SK-N-SH (cell line): ENCODE data around the gene COX14. TPM values are rescaled to one million over a fixed set of nuclear protein-coding genes. Genes with fewer than 3 reads are reported as not detected.
"Not testable (repeated sequence)": the region's sequence is repeated elsewhere in the genome, so short reads cannot be mapped to it uniquely, and the experiment has no call there.

Experiments used
- CTCF ChIA-PET: fragments of 300-600, 350-600 bp; formaldehyde crosslinking; extraction: SDS; loops from one replicate; lab custom pipeline; 2021; lab: Yijun Ruan, JAX
- POLR2A ChIA-PET: fragments of 350-600 bp; sonication (Branson Sonifier 250); formaldehyde crosslinking; extraction: SDS; loops from one replicate; lab custom pipeline; 2020; ENCODE audit warnings: antibody characterized with exemption, inconsistent platforms; lab: Yijun Ruan, JAX
- DNase-seq: peaks from one replicate; pipeline ENCODE4 v3.0.0; 2012
- H2AFZ ChIP-seq: fragments of 200-600 bp; sonication (generic); 2 replicates; pipeline ENCODE4 v1.8.1; 2016; ENCODE audit warnings: antibody characterized with exemption, mild to moderate bottlenecking, low read depth
- H3F3A ChIP-seq: fragments of 200-600 bp; sonication (generic); replicated peaks from 2 replicates; pipeline ENCODE3; 2016; ENCODE audit warnings: antibody characterized with exemption, mild to moderate bottlenecking; ENCODE audit not compliant: insufficient read depth
- H3K27ac ChIP-seq, 2 experiments: fragments of 200-500 bp in 1 of 2; fragments of 200-600 bp in 1 of 2; sonication (Bioruptor generic) in 1 of 2; sonication (generic), shearing (Covaris generic) in 1 of 2; 2 replicates each; pipeline versions ENCODE4 v1.5.1 to v1.6.1; 2014 to 2016; ENCODE audit warnings: low read depth in 2 of 2, inconsistent platforms in 1 of 2, low read length in 1 of 2, mild to moderate bottlenecking in 1 of 2, mixed read lengths in 1 of 2
- H3K27me3 ChIP-seq: fragments of 200-600 bp; sonication (generic), shearing (Covaris generic); 2 replicates; pipeline ENCODE4 v1.6.1; 2016; ENCODE audit warnings: mixed run types; ENCODE audit not compliant: insufficient read depth
- H3K36me3 ChIP-seq, 2 experiments: fragments of 200-500 bp in 1 of 2; fragments of 200-600 bp in 1 of 2; sonication (Bioruptor generic) in 1 of 2; sonication (generic) in 1 of 2; replicated peaks in 1 of 2; 2 replicates each; pipeline versions ENCODE3 to v1.5.1; 2014 to 2016; ENCODE audit warnings: low read length in 1 of 2, mild to moderate bottlenecking in 1 of 2; ENCODE audit not compliant: insufficient read depth in 2 of 2, control insufficient read depth in 1 of 2
- H3K4me1 ChIP-seq, 2 experiments: fragments of 200-500 bp in 1 of 2; fragments of 200-600 bp in 1 of 2; sonication (Bioruptor generic) in 1 of 2; sonication (generic), shearing (Covaris generic) in 1 of 2; 2 replicates each; pipeline versions ENCODE4 v1.5.1 to v1.6.1; 2014 to 2016; ENCODE audit warnings: low read depth in 1 of 2, low read length in 1 of 2, mixed run types in 1 of 2; ENCODE audit not compliant: insufficient read depth in 2 of 2, control insufficient read depth in 1 of 2
- H3K4me2 ChIP-seq: fragments of 200-600 bp; sonication (generic), shearing (Covaris generic); 2 replicates; pipeline ENCODE4 v1.6.1; 2017; ENCODE audit warnings: mixed run types
- H3K4me3 ChIP-seq, 2 experiments: fragments of 200-500 bp in 1 of 2; fragments of 200-600 bp in 1 of 2; sonication (Bioruptor generic) in 1 of 2; sonication (generic), shearing (Covaris generic) in 1 of 2; 2 replicates each; pipeline versions ENCODE4 v1.5.1 to v1.8.1; 2014 to 2016; ENCODE audit warnings: low read depth in 2 of 2, inconsistent platforms in 1 of 2, low read length in 1 of 2, mild to moderate bottlenecking in 1 of 2, mixed read lengths in 1 of 2, moderate library complexity in 1 of 2
- H3K79me2 ChIP-seq: fragments of 200-600 bp; sonication (generic); 2 replicates; pipeline ENCODE4 v1.8.1; 2017; ENCODE audit warnings: mild to moderate bottlenecking; ENCODE audit not compliant: insufficient read depth
- H3K9ac ChIP-seq: fragments of 200-600 bp; sonication (generic); 2 replicates; pipeline ENCODE4 v1.6.1; 2017; ENCODE audit warnings: mixed run types
- H3K9me2 ChIP-seq: fragments of 200-600 bp; sonication (generic); 2 replicates; pipeline ENCODE4 v1.6.1; 2017; ENCODE audit warnings: mixed run types
- H3K9me3 ChIP-seq: fragments of 200-600 bp; sonication (generic); 2 replicates; pipeline ENCODE4 v1.6.1; 2017; ENCODE audit warnings: mixed run types, mild to moderate bottlenecking, moderate library complexity
- H4K20me1 ChIP-seq: fragments of 200-600 bp; sonication (generic); 2 replicates; pipeline ENCODE4 v1.6.1; 2017; ENCODE audit warnings: mild to moderate bottlenecking, mixed run types; ENCODE audit not compliant: insufficient read depth
- CHD2 ChIP-seq: fragments of 150-350 bp; IDR thresholded peaks from 2 replicates; pipeline ENCODE4 v1.6.1; 2018; ENCODE audit warnings: low read length; ENCODE audit not compliant: partially characterized antibody
- JUND ChIP-seq: IDR thresholded peaks from 2 replicates; pipeline ENCODE4 v1.4.0; 2012
- MEF2A ChIP-seq: IDR thresholded peaks from 2 replicates; pipeline ENCODE4 v1.4.0; 2012; ENCODE audit warnings: low read depth, borderline replicate concordance
- NRF1 ChIP-seq: IDR thresholded peaks from 2 replicates; pipeline ENCODE4 v1.6.1; 2012; ENCODE audit warnings: low read depth, mild to moderate bottlenecking, low read length
- RCOR1 ChIP-seq: fragments of 150-350 bp; IDR thresholded peaks from 2 replicates; pipeline ENCODE4 v1.6.1; 2017; ENCODE audit warnings: antibody characterized with exemption, low read length
- RXRA ChIP-seq: IDR thresholded peaks from 2 replicates; pipeline ENCODE4 v1.4.0; 2012; ENCODE audit warnings: low read depth, mild to moderate bottlenecking, borderline replicate concordance
- SMC3 ChIP-seq: IDR thresholded peaks from 2 replicates; pipeline ENCODE4 v1.6.1; 2012; ENCODE audit warnings: low read depth, low read length, improper control_type of control experiment
- YY1 ChIP-seq: IDR thresholded peaks from 2 replicates; pipeline ENCODE4 v1.4.0; 2012; ENCODE audit warnings: low read depth, mild to moderate bottlenecking
- WGBS: methylation state at CpG from one replicate; pipeline ENCODE4 v1.1.6; 2017; ENCODE audit warnings: low lambda C conversion rate; 5-methylcytosine and 5-hydroxymethylcytosine counted together
- polyA plus RNA-seq, 3 experiments: library from polyadenylated mRNA; depleted of rRNA; stranded (reverse); fragments of >200 nt; gene quantifications; 2 replicates each; pipeline ENCODE4 v1.2.3, GENCODE V29; 2012
- TF ChIP-seq, protein P1 (sequence below): fragments of 150-350 bp; IDR thresholded peaks from 2 replicates; pipeline ENCODE4 v1.6.1; 2016; ENCODE audit warnings: mild to moderate bottlenecking, low read depth, low read length
- TF ChIP-seq, protein P2 (sequence below): IDR thresholded peaks from 2 replicates; pipeline ENCODE4 v1.4.0; 2012; ENCODE audit warnings: low read depth
- TF ChIP-seq, protein P3 (sequence below): IDR thresholded peaks from 2 replicates; pipeline ENCODE4 v1.4.0; 2012; ENCODE audit warnings: low read depth, borderline replicate concordance
- TF ChIP-seq, protein P4 (sequence below): fragments of 150-350 bp; IDR thresholded peaks from 2 replicates; pipeline ENCODE4 v1.6.1; 2017; ENCODE audit warnings: antibody characterized with exemption, low read length, low read depth, borderline replicate concordance
- TF ChIP-seq, protein P5 (sequence below): IDR thresholded peaks from 2 replicates; pipeline ENCODE4 v1.6.1; 2012; ENCODE audit warnings: mild to moderate bottlenecking, low read depth, low read length, moderate library complexity
- TF ChIP-seq, protein P6 (sequence below): IDR thresholded peaks from 2 replicates; pipeline ENCODE4; 2012
- TF ChIP-seq, protein P7 (sequence below): IDR thresholded peaks from 2 replicates; pipeline ENCODE4 v1.4.0; 2012; ENCODE audit warnings: low read depth, borderline replicate concordance

COX14 gene
- polyA plus RNA-seq, 1 of the 3 experiments (the other 2 are of a cell fraction) = 204 TPM

DNA sequence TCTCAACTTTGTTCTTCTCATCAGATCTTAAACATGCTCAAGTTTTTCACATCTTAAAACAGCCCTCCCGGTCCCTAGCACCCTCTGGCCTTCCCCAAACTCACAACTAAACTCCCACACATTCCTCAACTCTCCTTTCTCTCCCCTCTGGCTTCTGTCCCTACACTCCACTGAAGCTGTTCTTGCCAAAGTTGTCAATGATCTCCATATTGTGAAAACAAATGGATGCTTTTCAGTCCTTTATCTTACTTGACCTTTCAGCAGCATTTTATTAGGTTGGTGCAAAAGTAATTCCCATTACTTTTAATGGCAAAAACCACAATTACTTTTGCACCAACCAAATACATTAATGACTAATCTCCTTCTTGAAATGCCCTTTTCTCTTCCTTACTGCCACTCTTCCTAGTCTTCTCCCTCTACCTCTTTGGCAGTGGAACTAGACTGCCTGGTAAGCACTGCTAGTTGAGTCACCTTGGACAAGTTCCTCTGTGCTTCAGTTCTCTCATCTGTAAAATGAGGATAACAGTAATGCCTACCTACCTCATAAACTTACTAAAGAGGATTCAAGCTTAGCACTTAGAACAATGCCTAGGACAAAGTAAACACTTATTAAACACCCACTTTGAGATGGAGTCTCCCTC lies 39.1 kb downstream of the COX14 start:
- no peak overlapping the region for H3K4me2 ChIP-seq
- H3K27ac ChIP-seq = no peak overlapping the region
- peaks cover 52% of the 10 kb centered on the region for H4K20me1 ChIP-seq
- POLR2A ChIA-PET = no interaction called here
- 97% methylated on average over 1 of the region's 1 CpG for WGBS
- no peak for TF ChIP-seq NRF1
- TF ChIP-seq, protein P1, sequence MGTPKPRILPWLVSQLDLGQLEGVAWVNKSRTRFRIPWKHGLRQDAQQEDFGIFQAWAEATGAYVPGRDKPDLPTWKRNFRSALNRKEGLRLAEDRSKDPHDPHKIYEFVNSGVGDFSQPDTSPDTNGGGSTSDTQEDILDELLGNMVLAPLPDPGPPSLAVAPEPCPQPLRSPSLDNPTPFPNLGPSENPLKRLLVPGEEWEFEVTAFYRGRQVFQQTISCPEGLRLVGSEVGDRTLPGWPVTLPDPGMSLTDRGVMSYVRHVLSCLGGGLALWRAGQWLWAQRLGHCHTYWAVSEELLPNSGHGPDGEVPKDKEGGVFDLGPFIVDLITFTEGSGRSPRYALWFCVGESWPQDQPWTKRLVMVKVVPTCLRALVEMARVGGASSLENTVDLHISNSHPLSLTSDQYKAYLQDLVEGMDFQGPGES = no peak
- TF ChIP-seq MEF2A = no peak
- no peak for TF ChIP-seq RCOR1
- TF ChIP-seq, protein P2, sequence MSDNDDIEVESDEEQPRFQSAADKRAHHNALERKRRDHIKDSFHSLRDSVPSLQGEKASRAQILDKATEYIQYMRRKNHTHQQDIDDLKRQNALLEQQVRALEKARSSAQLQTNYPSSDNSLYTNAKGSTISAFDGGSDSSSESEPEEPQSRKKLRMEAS = no peak
- TF ChIP-seq, protein P3, sequence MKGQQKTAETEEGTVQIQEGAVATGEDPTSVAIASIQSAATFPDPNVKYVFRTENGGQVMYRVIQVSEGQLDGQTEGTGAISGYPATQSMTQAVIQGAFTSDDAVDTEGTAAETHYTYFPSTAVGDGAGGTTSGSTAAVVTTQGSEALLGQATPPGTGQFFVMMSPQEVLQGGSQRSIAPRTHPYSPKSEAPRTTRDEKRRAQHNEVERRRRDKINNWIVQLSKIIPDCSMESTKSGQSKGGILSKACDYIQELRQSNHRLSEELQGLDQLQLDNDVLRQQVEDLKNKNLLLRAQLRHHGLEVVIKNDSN = no peak
- TF ChIP-seq CHD2 = no peak
- TF ChIP-seq, protein P4, sequence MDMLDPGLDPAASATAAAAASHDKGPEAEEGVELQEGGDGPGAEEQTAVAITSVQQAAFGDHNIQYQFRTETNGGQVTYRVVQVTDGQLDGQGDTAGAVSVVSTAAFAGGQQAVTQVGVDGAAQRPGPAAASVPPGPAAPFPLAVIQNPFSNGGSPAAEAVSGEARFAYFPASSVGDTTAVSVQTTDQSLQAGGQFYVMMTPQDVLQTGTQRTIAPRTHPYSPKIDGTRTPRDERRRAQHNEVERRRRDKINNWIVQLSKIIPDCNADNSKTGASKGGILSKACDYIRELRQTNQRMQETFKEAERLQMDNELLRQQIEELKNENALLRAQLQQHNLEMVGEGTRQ = no peak
- no peak for TF ChIP-seq JUND
- no peak for TF ChIP-seq SMC3
- TF ChIP-seq, protein P5, sequence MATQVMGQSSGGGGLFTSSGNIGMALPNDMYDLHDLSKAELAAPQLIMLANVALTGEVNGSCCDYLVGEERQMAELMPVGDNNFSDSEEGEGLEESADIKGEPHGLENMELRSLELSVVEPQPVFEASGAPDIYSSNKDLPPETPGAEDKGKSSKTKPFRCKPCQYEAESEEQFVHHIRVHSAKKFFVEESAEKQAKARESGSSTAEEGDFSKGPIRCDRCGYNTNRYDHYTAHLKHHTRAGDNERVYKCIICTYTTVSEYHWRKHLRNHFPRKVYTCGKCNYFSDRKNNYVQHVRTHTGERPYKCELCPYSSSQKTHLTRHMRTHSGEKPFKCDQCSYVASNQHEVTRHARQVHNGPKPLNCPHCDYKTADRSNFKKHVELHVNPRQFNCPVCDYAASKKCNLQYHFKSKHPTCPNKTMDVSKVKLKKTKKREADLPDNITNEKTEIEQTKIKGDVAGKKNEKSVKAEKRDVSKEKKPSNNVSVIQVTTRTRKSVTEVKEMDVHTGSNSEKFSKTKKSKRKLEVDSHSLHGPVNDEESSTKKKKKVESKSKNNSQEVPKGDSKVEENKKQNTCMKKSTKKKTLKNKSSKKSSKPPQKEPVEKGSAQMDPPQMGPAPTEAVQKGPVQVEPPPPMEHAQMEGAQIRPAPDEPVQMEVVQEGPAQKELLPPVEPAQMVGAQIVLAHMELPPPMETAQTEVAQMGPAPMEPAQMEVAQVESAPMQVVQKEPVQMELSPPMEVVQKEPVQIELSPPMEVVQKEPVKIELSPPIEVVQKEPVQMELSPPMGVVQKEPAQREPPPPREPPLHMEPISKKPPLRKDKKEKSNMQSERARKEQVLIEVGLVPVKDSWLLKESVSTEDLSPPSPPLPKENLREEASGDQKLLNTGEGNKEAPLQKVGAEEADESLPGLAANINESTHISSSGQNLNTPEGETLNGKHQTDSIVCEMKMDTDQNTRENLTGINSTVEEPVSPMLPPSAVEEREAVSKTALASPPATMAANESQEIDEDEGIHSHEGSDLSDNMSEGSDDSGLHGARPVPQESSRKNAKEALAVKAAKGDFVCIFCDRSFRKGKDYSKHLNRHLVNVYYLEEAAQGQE = no peak
- TF ChIP-seq, protein P6, sequence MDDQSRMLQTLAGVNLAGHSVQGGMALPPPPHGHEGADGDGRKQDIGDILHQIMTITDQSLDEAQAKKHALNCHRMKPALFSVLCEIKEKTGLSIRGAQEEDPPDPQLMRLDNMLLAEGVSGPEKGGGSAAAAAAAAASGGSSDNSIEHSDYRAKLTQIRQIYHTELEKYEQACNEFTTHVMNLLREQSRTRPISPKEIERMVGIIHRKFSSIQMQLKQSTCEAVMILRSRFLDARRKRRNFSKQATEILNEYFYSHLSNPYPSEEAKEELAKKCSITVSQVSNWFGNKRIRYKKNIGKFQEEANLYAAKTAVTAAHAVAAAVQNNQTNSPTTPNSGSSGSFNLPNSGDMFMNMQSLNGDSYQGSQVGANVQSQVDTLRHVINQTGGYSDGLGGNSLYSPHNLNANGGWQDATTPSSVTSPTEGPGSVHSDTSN = no peak
- TF ChIP-seq YY1 = no peak
- TF ChIP-seq RXRA = no peak
- TF ChIP-seq, protein P7, sequence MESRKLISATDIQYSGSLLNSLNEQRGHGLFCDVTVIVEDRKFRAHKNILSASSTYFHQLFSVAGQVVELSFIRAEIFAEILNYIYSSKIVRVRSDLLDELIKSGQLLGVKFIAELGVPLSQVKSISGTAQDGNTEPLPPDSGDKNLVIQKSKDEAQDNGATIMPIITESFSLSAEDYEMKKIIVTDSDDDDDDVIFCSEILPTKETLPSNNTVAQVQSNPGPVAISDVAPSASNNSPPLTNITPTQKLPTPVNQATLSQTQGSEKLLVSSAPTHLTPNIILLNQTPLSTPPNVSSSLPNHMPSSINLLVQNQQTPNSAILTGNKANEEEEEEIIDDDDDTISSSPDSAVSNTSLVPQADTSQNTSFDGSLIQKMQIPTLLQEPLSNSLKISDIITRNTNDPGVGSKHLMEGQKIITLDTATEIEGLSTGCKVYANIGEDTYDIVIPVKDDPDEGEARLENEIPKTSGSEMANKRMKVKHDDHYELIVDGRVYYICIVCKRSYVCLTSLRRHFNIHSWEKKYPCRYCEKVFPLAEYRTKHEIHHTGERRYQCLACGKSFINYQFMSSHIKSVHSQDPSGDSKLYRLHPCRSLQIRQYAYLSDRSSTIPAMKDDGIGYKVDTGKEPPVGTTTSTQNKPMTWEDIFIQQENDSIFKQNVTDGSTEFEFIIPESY = no peak
- H3K27me3 ChIP-seq = no peaks in the 10 kb centered on the region
- no peaks in the 10 kb centered on the region for H3K9me2 ChIP-seq
- H3K9ac ChIP-seq = no peak overlapping the region
- H2AFZ ChIP-seq = no peak overlapping the region
- no peak for DNase-seq
- H3K4me1 ChIP-seq = no peaks in the 10 kb centered on the region
- no peaks in the 10 kb centered on the region for H3K9me3 ChIP-seq
- H3K4me3 ChIP-seq = no peak overlapping the region
- peaks cover 9% of the 10 kb centered on the region for H3F3A ChIP-seq
- peaks cover 97% of the 10 kb centered on the region for H3K79me2 ChIP-seq
- peaks cover 0 to 9% of the 10 kb centered on the region in 2 experiments for H3K36me3 ChIP-seq
- CTCF ChIA-PET = interaction anchor here (1.3 to 4.3 kb wide), 3 partner anchors 19 to 164 kb away, joined by 4 to 21 read pairs (median 7); no protein-coding TSS in a partner anchor

DNA sequence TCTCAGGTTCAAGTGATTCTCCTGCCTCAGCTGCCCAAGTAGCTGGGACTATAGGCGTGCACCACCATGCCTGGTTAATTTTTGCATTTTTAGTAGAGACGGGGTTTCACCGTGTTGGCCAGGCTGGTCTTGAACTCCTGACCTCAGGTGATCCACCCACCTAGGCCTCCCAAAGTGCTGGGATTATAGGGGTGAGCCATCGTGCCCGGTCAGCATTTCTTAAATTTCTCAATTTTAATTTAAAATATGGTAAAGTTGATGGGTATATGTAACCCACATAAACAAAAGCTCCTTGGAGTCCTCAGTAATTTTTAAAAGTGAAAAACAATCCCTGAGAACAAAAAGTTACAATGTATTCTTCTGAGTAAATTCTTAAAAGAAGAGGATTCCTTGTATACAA lies 42.9 kb downstream of the COX14 start:
- H2AFZ ChIP-seq, H3K9ac ChIP-seq, H3K9me3 ChIP-seq, POLR2A ChIA-PET, H3K9me2 ChIP-seq, H3K4me1 ChIP-seq, H3K4me3 ChIP-seq, H3K27ac ChIP-seq, H3K36me3 ChIP-seq, H3K27me3 ChIP-seq, DNase-seq, H3K4me2 ChIP-seq: not testable (repeated sequence)
- CTCF ChIA-PET = interaction anchor here (0.9 to 2.2 kb wide), 6 partner anchors 22 to 160 kb away, joined by 3 to 8 read pairs (median 4); partner anchors contain the start of genes COX14 and GPD1
- H4K20me1 ChIP-seq = peaks cover 51% of the 10 kb centered on the region
- peaks cover 16% of the 10 kb centered on the region for H3F3A ChIP-seq
- peaks cover 98% of the 10 kb centered on the region for H3K79me2 ChIP-seq
- WGBS = 100% methylated on average over 4 of the region's 5 CpGs
